HUES6 (cell line): Measurements from ENCODE around the gene SFMBT2.

ENCODE experiments used
- H3K27ac ChIP-seq: 2 replicates; pipeline ENCODE4 v1.7.0; 2013; ENCODE audit warnings: low read depth, mild to moderate bottlenecking, low read length, inconsistent platforms
- H3K27me3 ChIP-seq: 2 replicates; pipeline ENCODE4 v1.6.1; 2013; ENCODE audit warnings: low read length; ENCODE audit not compliant: control insufficient read depth, insufficient read depth
- H3K36me3 ChIP-seq: 2 replicates; pipeline ENCODE4 v1.6.1; 2013; ENCODE audit warnings: low read length; ENCODE audit not compliant: control insufficient read depth, insufficient read depth
- H3K4me1 ChIP-seq: 2 replicates; pipeline ENCODE4 v1.6.1; 2013; ENCODE audit warnings: low read length; ENCODE audit not compliant: control insufficient read depth, insufficient read depth
- H3K4me3 ChIP-seq: 2 replicates; pipeline ENCODE4 v1.5.1; 2013; ENCODE audit warnings: low read depth, low read length
- H3K9ac ChIP-seq: one replicate; pipeline ENCODE4 v1.6.1; 2013; ENCODE audit warnings: mild to moderate bottlenecking, low read length
- H3K9me3 ChIP-seq: 2 replicates; pipeline ENCODE4 v1.6.1; 2013; ENCODE audit warnings: low read depth, low read length; ENCODE audit not compliant: control insufficient read depth, insufficient read depth

Gene SFMBT2

DNA sequence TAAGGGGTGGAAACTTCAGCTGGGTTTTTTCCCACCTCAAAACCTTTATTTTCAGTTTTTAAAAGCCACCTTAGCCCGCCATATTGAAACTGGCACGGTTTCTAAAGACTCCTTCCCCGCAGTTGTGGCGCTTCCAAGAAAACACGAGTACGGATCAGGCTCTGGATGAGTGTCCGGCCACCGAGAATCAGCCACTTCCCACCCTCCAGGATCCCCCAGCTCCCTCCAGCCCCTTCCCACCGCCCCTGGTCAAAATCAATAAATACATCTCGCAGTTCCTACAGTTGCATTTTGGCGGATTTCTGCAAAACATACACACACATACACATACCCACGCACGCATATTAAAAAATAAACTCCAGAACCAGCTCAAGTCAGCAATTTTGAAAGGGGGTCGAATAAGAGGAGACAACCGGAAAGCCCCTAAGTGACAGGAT, 1.1 kb downstream of the SFMBT2 start:
- no peaks in the 10 kb centered on the region for H3K9me3 ChIP-seq
- no peaks in the 10 kb centered on the region for H3K36me3 ChIP-seq
- peaks cover 25% of the 10 kb centered on the region for H3K4me1 ChIP-seq
- H3K4me3 ChIP-seq = peak overlapping the region; percentile 96
- no peak overlapping the region for H3K27ac ChIP-seq
- peak overlapping the region; percentile 56 for H3K9ac ChIP-seq
- peaks cover 80% of the 10 kb centered on the region for H3K27me3 ChIP-seq

DNA sequence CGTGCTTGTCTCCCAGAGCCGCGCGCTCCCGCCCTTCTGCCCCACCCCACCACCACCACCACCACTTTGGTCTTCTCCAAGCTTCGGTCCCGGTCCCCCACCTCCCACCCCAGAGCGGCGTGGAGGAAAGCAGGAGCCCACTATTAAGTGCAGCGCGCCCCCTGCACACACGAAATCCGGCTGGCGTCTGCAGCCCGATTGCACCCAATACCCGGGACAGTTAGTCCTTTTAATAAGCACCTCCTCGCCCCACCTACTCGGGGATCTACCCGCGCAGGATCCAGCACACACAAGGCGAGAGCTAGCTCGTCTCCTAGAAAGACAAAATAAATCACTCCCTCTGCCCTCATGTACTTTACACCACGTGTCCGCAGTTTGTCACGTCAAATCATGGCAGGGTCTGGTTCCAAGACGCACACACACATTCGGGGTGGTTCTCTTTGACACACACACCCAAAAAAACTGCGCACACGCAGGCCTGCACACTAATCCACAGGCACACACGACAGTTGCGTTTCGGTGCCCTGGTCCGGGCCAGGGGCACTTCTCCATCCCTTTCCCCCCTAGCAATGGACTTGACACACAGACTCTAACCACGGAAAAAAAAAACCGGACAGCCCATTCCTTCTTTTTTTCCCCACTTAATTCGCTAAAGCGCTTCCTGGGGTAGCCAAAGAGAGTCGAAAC, 1.6 kb downstream of the SFMBT2 start:
- Histone ChIP-seq H3K4me3 (peak overlapping the region; percentile 96), H3K27ac (no peak overlapping the region), H3K36me3 (no peaks in the 10 kb centered on the region), H3K4me1 (peaks cover 25% of the 10 kb centered on the region), H3K27me3 (peaks cover 74% of the 10 kb centered on the region), H3K9ac (peak overlapping the region; percentile 56), H3K9me3 (no peaks in the 10 kb centered on the region)

DNA sequence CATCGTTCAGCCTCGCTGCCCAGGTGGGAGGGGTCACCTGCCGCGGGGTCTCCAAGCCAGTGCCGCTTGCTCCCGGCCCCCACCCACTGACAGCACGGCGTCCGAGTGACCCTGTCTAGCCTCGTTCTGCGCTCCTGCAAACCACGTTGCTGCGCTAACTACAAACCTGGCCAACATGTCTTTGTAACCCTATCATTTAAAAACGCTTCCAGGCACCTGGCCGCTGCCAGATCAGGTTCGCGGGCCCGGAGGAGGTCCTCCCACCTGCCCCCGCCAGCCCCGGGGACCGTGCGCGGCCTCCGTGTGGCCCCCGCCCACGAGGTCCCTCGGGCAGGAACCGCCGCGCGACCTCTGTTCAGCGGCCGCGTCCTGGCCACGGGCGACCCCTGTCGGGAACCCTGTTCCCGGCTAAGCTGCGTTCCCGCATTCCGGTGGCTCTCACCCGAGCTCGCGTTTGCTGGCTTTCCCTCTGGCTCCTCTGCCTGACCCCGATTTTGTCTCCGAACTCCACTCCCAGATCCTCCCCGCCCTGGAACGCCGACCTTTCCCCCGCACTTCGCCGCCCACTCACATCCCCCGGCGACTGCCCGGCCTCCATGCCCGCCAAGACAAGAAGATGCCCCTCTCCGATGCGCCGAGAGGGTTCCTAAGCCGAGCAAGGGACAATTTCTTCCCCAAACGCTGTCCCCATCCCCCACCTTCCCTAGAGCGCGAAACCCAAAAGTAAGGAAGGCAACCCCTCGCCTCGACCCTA, 2.4 kb downstream of the SFMBT2 start:
- H3K36me3 ChIP-seq = no peaks in the 10 kb centered on the region
- H3K27ac ChIP-seq = no peak overlapping the region
- no peaks in the 10 kb centered on the region for H3K9me3 ChIP-seq
- H3K27me3 ChIP-seq = peaks cover 67% of the 10 kb centered on the region
- peak overlapping the region; percentile 96 for H3K4me3 ChIP-seq
- peaks cover 21% of the 10 kb centered on the region for H3K4me1 ChIP-seq
- H3K9ac ChIP-seq = peak overlapping the region; percentile 74

DNA sequence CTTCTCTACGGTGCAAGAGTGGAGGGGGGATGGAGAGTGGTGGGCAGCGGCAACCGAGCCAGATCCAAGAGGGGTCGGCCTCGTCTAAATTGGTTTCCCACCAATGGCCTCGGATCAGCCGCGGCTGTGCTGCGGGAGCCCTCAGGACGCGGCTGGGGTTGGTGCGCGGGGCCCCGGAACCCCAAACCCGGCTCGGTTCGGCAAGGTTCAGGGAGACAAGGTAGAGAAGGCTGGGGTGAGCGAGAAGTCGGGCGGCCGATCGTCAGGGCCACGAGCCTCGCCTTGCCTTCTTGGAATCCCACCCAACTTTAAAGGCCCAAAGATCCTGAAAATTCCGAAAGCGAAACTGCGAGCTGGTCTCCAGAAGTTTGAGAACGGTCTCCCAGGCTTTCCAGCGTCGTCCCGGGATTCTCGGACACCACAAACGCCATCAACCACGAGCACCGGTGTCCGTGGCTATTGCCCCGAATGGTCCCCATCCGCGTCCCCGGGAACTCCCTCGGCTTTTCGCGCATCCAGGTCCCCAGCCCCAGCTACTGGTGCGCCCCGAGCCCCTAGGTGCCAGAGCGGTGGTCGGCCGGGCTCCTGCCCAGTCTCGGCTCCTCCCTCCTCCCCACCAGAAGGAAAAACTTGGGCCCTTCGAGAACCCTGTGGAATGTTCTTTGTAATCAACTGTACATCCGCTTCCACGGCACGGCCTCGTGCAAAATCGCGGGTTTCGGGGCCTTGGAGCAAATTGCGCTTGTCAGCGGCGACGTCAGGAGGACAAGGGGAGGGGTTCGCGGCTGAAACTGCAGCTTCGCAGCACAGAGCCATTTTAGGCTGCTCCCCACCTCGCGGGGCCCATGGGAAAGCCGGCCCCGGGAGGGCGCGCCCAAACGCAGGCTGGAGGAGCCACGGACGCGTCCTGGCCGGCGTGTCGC, 3.2 kb downstream of the SFMBT2 start:
- peak overlapping the region; percentile 74 for H3K9ac ChIP-seq

DNA sequence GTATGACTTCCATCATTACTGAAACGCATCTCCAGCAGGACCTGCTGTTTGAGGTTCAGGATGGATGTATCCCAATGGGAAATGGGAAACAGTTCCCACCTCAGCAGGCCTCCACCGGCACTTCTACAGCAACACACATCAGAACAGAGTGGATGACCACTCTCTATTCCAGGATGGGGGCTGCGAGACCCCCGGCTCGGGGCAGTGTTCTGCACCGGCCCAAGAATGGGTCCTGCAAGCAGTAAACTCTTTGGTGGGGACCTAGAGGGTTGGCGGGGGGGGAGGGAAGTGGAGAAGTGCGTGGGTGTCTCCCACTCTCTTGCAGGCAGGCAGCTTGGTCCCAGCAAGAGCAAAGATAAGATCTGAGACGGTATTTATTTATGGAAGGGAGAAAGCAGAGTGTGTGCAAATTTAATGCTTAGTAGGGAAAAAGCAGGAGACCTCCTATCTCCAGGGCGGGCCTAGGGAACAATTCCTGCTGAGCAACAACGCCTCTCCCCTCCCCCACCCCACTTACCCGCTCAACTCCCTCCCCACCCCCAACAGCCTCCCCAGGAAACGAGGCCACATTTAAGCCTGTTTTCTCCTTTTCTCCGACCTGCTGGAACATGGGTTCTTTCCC, 4.0 kb downstream of the SFMBT2 start:
- Histone ChIP-seq H3K4me3 (peak overlapping the region; percentile 96), H3K9ac (peak overlapping the region; percentile 74), H3K27me3 (peaks cover 51% of the 10 kb centered on the region), H3K27ac (no peak overlapping the region), H3K9me3 (no peaks in the 10 kb centered on the region), H3K36me3 (no peaks in the 10 kb centered on the region), H3K4me1 (peaks cover 15% of the 10 kb centered on the region)

More for the DNA sequence above, 3.2 kb downstream of the SFMBT2 start:
- H3K9me3 ChIP-seq = no peaks in the 10 kb centered on the region
- peaks cover 18% of the 10 kb centered on the region for H3K4me1 ChIP-seq
- H3K4me3 ChIP-seq = peak overlapping the region; percentile 96
- no peaks in the 10 kb centered on the region for H3K36me3 ChIP-seq
- peaks cover 59% of the 10 kb centered on the region for H3K27me3 ChIP-seq
- H3K27ac ChIP-seq = no peak overlapping the region

DNA sequence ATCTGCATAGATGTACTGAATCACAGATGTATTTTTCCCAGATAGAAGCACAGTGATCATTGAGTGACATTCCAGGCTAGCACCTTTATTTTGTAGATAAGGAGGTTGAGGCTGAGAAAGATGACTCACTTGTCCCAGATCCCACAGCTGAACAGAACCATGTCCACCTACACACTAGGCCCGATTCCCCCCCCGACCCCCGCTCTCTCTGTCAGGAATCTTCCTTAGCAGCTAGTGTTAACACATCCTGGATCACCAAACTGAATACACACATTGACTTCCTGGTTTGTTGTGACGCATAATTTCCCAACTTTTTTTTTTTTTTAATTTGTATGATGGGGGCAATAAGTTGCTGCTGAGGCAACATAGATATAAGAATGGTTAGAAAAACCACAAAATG, 5.2 kb downstream of the SFMBT2 start:
- Histone ChIP-seq H3K9ac (no peak overlapping the region), H3K9me3 (no peaks in the 10 kb centered on the region), H3K27me3 (peaks cover 41% of the 10 kb centered on the region), H3K4me3 (no peak overlapping the region), H3K36me3 (no peaks in the 10 kb centered on the region), H3K4me1 (peaks cover 15% of the 10 kb centered on the region), H3K27ac (no peak overlapping the region)

DNA sequence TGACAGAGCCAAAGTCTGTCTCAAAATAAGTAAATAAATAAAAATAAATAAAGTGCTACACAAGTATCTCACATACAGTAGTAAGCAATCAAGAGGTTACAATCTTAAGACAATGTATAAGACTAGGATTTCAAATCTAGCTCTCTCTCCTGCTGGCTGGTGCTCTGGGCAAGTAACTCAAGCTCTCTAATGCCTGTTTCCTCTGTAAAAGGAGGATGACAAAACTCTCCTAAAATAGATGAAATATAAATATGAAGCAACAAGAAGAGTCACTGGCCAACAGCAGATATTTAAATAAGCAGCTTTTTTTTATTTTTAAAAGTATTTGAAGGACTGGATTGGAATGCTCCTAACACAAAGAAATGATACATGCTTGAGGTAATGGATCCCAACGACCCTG, 7.2 kb downstream of the SFMBT2 start:
- Histone ChIP-seq H3K9me3 (no peaks in the 10 kb centered on the region), H3K27me3 (peaks cover 24% of the 10 kb centered on the region), H3K27ac (no peak overlapping the region), H3K4me3 (no peak overlapping the region), H3K4me1 (peaks cover 10% of the 10 kb centered on the region), H3K36me3 (no peaks in the 10 kb centered on the region), H3K9ac (no peak overlapping the region)

DNA sequence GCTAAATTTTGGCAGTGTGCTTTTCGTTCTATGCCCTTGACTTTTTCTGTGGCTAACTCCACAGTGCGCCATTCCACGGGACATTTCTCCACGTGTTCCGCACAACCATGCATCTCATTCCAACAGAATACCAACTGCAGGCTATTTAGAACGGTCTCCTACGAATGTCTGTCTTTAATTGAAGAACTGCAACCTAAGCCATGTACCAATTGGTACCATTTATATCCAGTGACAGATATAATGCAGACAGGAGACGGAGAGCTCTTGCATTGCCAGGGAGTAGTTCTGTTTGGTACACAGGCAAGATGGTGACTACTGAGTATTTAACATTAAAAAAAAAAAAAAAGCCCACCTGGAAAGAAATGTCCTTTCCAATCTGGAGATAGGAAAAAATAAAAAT, 9.1 kb downstream of the SFMBT2 start:
- H3K4me3 ChIP-seq = no peak overlapping the region
- no peak overlapping the region for H3K27ac ChIP-seq
- no peaks in the 10 kb centered on the region for H3K36me3 ChIP-seq
- H3K9ac ChIP-seq = no peak overlapping the region
- H3K27me3 ChIP-seq = peaks cover 6% of the 10 kb centered on the region; the same call in 1 of the 2 replicates
- peaks cover 6% of the 10 kb centered on the region for H3K4me1 ChIP-seq
- H3K9me3 ChIP-seq = no peaks in the 10 kb centered on the region

DNA sequence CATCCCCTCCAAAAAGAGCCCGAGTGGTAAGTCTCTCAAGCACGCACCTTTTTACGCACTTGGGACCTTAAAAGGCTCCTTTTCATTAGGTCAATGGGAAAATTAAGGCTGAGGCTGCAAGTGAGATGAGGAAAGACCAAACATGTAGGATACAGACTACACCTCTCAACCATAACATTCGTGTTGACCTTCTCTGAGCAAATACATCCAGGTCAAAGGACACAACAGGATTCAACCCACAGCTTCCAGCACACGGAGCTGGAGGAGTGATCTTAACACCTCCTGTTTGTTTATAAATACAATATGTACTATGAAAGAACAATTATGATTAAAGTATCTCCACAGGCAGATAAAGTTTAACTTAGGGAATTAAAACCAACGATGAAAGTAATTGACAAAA, 9.7 kb downstream of the SFMBT2 start:
- H3K9ac ChIP-seq = no peak overlapping the region
- H3K9me3 ChIP-seq = no peaks in the 10 kb centered on the region
- no peaks in the 10 kb centered on the region for H3K4me1 ChIP-seq
- H3K27ac ChIP-seq = no peak overlapping the region
- peaks cover under 1% of the 10 kb centered on the region; the same call in 1 of the 2 replicates for H3K27me3 ChIP-seq
- H3K36me3 ChIP-seq = no peaks in the 10 kb centered on the region
- H3K4me3 ChIP-seq = no peak overlapping the region

DNA sequence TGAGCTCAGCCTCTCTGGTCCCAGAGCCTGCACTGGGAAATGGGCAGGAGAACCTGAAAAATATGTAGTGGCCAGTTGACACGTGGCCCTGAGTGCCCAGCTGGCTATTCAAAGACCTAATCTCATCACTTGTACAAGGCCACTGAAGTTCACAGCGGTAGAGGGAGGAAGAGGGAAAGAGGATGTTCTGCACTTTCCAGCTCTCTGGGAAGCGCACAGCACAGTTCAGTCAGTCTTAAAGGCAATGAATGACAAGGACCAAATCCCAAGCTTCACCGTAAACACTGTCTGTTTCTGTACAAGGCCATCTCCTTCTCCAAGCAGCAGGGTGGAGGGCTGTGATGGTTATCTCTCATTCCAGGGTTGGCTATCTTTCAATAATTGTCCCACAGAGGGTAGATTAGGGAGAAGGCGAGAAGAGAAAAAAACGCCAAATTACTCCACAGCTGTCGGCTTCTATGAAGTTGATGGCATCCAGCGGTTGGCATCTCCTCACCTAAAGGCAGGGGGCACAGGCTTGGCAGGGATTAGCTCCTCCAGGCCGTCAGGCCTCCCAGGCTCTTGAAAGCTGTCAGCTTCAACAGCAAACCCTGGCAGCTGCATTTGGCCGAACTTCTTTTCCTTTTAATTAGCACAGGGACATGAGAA, 10.6 kb downstream of the SFMBT2 start:
- Histone ChIP-seq H3K4me1 (no peaks in the 10 kb centered on the region), H3K27me3 (no peaks in the 10 kb centered on the region), H3K9ac (no peak overlapping the region), H3K9me3 (no peaks in the 10 kb centered on the region), H3K27ac (no peak overlapping the region), H3K36me3 (no peaks in the 10 kb centered on the region), H3K4me3 (no peak overlapping the region)
